Activated naive CD4-positive, alpha-beta T cell treated with anti-CD3 and anti-CD28 coated beads, Interleukin-2, amount 50 U/mL, for 72 hours (primary cell): ENCODE data around the gene MAS1L. TPM values are rescaled to one million over a fixed set of nuclear protein-coding genes. Genes with fewer than 3 reads are reported as not detected.

ENCODE experiments used
- ATAC-seq, 2 donors: fragments of 150-1000 bp; cut with Tn5 transposase; 2 replicates each; pipeline ENCODE4 v1.10.0; 2021; ENCODE audit warnings: mild to moderate bottlenecking in 2 of 2, moderate library complexity in 2 of 2
- DNase-seq, 2 donors: peaks; one replicate each; pipeline ENCODE4 v3.0.0; 2021 to 2022; ENCODE audit warnings: low spot score in 2 of 2
- H3K27ac Mint-ChIP-seq, 2 donors: one replicate each; pipeline ENCODE4 v1.8.0; 2022; ENCODE audit warnings: mild to moderate bottlenecking in 2 of 2, mixed read lengths in 2 of 2
- H3K36me3 Mint-ChIP-seq, 2 donors: one replicate each; pipeline ENCODE4 v1.8.0; 2022; ENCODE audit warnings: mixed read lengths in 2 of 2
- H3K9me3 Mint-ChIP-seq, 2 donors: one replicate each; pipeline ENCODE4 v1.8.0; 2022; ENCODE audit warnings: mixed read lengths in 2 of 2
- total RNA-seq, 2 donors: library from RNA; stranded (reverse); gene quantifications; one replicate each; pipeline ENCODE4 v1.2.3, GENCODE V29; 2022

MAS1L gene
- total RNA-seq, 2 donors from 2014 or later = not detected

DNA sequence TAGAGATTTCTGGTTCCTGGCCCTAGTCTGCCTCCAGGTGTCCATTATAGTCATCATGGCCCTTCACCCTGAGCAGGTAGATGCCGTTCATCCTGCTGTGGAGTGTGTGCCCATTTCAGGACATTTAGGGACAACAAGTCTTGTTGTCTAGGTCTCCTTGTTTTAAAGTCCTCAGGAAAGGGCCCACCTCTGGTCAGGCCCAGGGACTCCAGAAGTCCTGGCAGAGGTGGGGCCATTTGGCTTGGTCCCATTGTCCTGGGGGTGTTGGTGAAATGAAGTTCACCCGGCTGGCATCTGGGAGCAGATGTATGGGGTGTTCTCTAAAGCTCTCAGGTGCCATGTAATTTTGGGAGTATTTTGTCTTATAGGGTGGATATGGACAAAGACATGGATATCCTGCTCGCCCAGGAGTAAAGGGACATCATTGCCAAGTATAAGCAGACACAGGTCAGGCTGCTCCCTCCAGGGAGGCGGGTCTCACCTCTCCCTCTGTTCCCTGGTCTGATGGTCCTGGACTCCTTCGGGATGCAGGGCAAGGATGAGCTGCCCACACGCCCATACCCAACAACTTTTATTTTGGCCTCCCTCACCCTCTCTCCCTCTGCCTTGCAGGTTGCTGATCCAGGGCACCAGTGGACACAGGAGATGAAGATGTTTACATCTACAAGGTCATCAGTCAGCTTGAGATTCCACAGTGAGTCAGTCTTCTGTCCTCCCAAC, 31.7 kb upstream of the MAS1L start:
- peaks cover 0 to 3% of the 10 kb centered on the region in 2 donors for H3K9me3 Mint-ChIP-seq
- ATAC-seq = no peak
- H3K27ac Mint-ChIP-seq = no peak overlapping the region

GRCh38 chr6:29517728-29518440, 30.1 kb upstream of the MAS1L start:
- H3K9me3 Mint-ChIP-seq = peaks cover 0 to 3% of the 10 kb centered on the region in 2 donors
- DNase-seq = no peak
- H3K36me3 Mint-ChIP-seq = no peaks in the 10 kb centered on the region
- ATAC-seq = no peak
- H3K27ac Mint-ChIP-seq = no peak overlapping the region

More for the DNA sequence above, 31.7 kb upstream of the MAS1L start:
- no peak for DNase-seq
- H3K36me3 Mint-ChIP-seq = no peaks in the 10 kb centered on the region

DNA sequence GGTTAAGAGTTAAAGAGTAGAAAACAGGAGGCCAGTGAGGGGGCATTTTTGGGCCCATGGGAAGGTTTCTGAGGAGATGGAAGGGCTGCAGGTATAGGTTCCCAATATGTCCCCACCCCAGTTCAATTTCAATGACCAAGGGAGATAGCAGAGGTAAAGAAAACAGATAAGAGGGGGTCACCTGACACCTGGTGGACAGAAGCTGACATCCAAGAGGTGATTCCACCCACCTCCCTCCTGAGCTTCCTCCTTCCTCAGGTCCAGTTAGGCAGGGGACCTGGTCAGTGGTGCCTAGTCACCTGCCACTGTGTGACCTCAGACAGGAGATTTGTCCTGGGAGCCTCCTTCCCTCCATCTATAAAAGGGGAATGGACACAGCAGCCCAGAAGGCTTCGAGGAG, 29.5 kb upstream of the MAS1L start:
- Mint-ChIP-seq H3K36me3 (no peaks in the 10 kb centered on the region), H3K27ac (no peak overlapping the region), H3K9me3 (peaks cover 0 to 3% of the 10 kb centered on the region in 2 donors)
- no peak for DNase-seq
- no peak for ATAC-seq

- Mint-ChIP-seq H3K9me3 (no peaks in the 10 kb centered on the region), H3K36me3 (no peaks in the 10 kb centered on the region), H3K27ac (no peak overlapping the region)
- ATAC-seq (peak; percentile 99 to 100), DNase-seq (peak in 1 of 2 donors; percentile 33)
Observed at GRCh38 chr6:29516108-29516507, 28.4 kb upstream of the MAS1L start.

- H3K9me3 Mint-ChIP-seq = no peaks in the 10 kb centered on the region
- DNase-seq = no peak
- no peak for ATAC-seq
- no peaks in the 10 kb centered on the region for H3K36me3 Mint-ChIP-seq
- H3K27ac Mint-ChIP-seq = peak overlapping the region in 1 of 2 donors; percentile 0
Observed at GRCh38 chr6:29510746-29511300, 23.1 kb upstream of the MAS1L start.

GRCh38 chr6:29510202-29510601, 22.4 kb upstream of the MAS1L start:
- Mint-ChIP-seq H3K27ac (no peak overlapping the region), H3K36me3 (no peaks in the 10 kb centered on the region), H3K9me3 (no peaks in the 10 kb centered on the region)
- ATAC-seq = no peak
- DNase-seq = no peak

DNA sequence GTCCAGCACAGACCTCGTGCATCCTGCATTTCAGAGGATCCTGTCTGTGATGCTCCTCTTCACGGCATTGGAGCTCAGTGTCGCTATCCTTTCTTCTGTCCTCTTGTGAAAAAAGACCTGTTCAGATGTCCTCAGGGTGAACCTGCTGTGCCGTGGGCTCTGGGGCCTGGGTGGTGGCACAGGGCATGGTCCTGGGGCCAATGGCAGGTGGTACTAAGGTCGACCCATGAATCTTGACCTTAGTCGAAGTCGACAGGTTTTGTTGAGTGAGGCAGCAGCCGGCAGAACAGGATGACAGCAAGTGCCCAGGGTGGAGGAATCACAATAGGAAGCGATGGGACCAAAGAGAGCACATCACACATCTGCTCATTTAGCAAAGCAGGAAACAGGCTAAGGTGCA, 22.0 kb upstream of the MAS1L start:
- DNase-seq (no peak), ATAC-seq (no peak)
- no peak overlapping the region for H3K27ac Mint-ChIP-seq
- H3K9me3 Mint-ChIP-seq = no peaks in the 10 kb centered on the region
- H3K36me3 Mint-ChIP-seq = no peaks in the 10 kb centered on the region

DNA sequence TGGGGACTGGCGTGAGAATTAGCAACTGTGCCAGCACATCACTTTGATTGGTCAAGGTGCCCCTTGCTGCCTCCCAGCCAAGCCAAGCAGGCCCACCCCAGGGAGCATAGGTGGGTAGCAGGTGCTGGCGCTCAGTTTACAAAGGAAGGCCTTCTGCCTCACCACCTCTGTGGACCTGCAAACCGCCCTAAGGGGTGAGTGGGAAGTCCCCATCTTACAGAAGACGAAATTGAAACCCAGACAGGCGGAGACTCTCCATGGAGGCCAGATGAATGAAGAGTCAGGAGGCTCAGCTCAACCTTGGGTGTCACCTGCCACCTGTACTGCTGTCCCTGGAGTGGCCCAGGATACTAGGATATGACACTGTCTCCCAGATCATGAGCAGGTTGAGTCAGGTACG, 21.5 kb upstream of the MAS1L start:
- no peak overlapping the region for H3K27ac Mint-ChIP-seq
- peak in 1 of 2 donors; percentile 61 for ATAC-seq
- no peaks in the 10 kb centered on the region for H3K36me3 Mint-ChIP-seq
- H3K9me3 Mint-ChIP-seq = no peaks in the 10 kb centered on the region
- DNase-seq = no peak

DNA sequence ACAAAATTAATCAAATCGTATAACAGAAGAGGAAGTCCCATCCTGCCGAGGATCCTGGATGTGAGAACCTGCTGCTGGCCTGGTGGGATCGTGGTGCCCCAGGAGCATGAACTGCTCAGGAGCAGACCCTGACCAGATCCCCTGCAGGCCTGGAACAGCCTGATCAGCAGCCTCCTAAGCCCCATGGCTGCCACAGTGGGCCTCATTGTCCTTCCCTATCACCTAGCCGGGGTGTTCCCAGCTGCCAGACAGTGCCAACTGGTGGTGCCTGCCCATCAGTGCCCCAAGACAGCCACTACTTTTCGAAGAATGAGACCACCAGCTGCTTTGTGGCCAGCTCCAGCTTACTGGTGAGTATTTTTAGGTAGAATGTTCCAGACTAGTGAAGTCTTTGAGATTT, 19.6 kb upstream of the MAS1L start:
- DNase-seq = no peak
- no peak overlapping the region for H3K27ac Mint-ChIP-seq
- no peaks in the 10 kb centered on the region for H3K9me3 Mint-ChIP-seq
- H3K36me3 Mint-ChIP-seq = no peaks in the 10 kb centered on the region
- ATAC-seq = no peak

- H3K27ac Mint-ChIP-seq = no peak overlapping the region
- H3K9me3 Mint-ChIP-seq = no peaks in the 10 kb centered on the region
- no peaks in the 10 kb centered on the region for H3K36me3 Mint-ChIP-seq
- DNase-seq (no peak), ATAC-seq (no peak)
Observed at GRCh38 chr6:29506446-29507067, 18.8 kb upstream of the MAS1L start.

GRCh38 chr6:29505808-29506207, 18.1 kb upstream of the MAS1L start:
- ATAC-seq (no peak), DNase-seq (no peak)
- H3K27ac Mint-ChIP-seq = peak overlapping the region in 1 of 2 donors; percentile 4
- no peaks in the 10 kb centered on the region for H3K9me3 Mint-ChIP-seq
- no peaks in the 10 kb centered on the region for H3K36me3 Mint-ChIP-seq

GRCh38 chr6:29504961-29505360, 17.2 kb upstream of the MAS1L start:
- DNase-seq (no peak), ATAC-seq (no peak)
- Mint-ChIP-seq H3K9me3 (no peaks in the 10 kb centered on the region), H3K27ac (no peak overlapping the region), H3K36me3 (no peaks in the 10 kb centered on the region)

DNA sequence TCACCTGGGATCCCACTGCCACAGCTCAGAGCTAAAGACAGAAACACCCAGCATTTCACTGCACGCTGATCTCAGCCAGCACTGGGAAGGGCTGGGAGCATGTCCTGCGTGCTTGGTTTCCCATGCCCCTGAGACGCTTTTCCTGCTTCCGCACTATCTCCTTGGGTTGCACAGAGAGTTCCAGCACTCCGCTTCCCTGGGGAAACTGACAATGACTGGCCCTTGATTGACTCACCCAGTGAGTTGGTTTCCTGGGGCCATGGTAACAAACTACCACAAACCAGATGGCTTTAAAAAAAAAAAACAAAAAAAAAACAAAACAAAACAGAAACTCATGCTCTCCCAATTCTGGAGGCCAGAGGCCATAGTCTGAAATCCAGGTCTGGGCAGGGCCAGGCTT, 14.8 kb upstream of the MAS1L start:
- Mint-ChIP-seq H3K9me3 (no peaks in the 10 kb centered on the region), H3K27ac (no peak overlapping the region), H3K36me3 (no peaks in the 10 kb centered on the region)
- DNase-seq = no peak
- ATAC-seq = no peak

GRCh38 chr6:29502181-29502580, 14.4 kb upstream of the MAS1L start:
- ATAC-seq (no peak), DNase-seq (no peak)
- H3K27ac Mint-ChIP-seq = no peak overlapping the region
- no peaks in the 10 kb centered on the region for H3K9me3 Mint-ChIP-seq
- no peaks in the 10 kb centered on the region for H3K36me3 Mint-ChIP-seq

DNA sequence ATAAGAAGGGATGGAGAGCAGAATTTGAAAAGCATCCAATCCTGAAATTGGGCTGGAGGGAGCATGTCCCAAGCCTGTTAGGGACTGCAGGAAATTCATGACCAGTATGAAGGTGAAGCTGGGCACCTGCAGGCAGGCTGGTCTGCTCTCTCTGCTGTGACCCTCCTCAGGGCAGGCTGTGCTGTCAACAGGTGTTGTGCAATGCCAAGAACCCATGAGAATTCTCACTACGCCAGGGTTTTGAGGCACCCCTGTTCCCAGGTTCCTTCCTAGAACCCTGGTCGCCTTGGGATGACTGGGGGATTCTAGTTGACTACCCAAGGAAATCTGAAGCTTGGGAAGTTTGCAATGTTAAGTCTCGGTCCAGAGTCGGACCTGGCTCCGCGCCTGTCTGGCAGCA, 13.3 kb upstream of the MAS1L start:
- Mint-ChIP-seq H3K27ac (no peak overlapping the region), H3K9me3 (no peaks in the 10 kb centered on the region), H3K36me3 (no peaks in the 10 kb centered on the region)
- no peak for ATAC-seq
- DNase-seq = no peak

GRCh38 chr6:29500594-29500993, 12.8 kb upstream of the MAS1L start:
- DNase-seq = no peak
- Mint-ChIP-seq H3K9me3 (no peaks in the 10 kb centered on the region), H3K27ac (no peak overlapping the region), H3K36me3 (no peaks in the 10 kb centered on the region)
- ATAC-seq = no peak

- Mint-ChIP-seq H3K27ac (no peak overlapping the region), H3K36me3 (no peaks in the 10 kb centered on the region), H3K9me3 (no peaks in the 10 kb centered on the region)
- no peak for ATAC-seq
- DNase-seq = no peak
Observed at GRCh38 chr6:29499704-29500103, 11.9 kb upstream of the MAS1L start.
